OCI-LY1 (cell line): ENCODE measurements around the gene CEP112.

Experiments used
- H2AFZ ChIP-seq: fragments of 200-600 bp; sonication (generic), shearing (Covaris generic); 2 replicates; pipeline ENCODE4 v1.6.0; 2014; ENCODE audit warnings: antibody characterized with exemption, mild to moderate bottlenecking, low read length
- H3F3A ChIP-seq: fragments of 200-600 bp; sonication (generic), shearing (Covaris generic); 2 replicates; pipeline ENCODE4 v1.6.0; 2014; ENCODE audit warnings: mild to moderate bottlenecking, antibody characterized with exemption, low read length, moderate library complexity; ENCODE audit not compliant: insufficient read depth
- H3K27ac ChIP-seq: fragments of 200-600 bp; sonication (generic); 2 replicates; pipeline ENCODE4 v1.5.1; 2014; ENCODE audit warnings: low read length, mixed run types, mild to moderate bottlenecking, low read depth; ENCODE audit not compliant: poor library complexity, severe bottlenecking
- H3K27me3 ChIP-seq: fragments of 200-600 bp; sonication (generic); 2 replicates; pipeline ENCODE4 v1.6.0; 2014; ENCODE audit warnings: antibody characterized with exemption, mild to moderate bottlenecking, low read length, moderate library complexity; ENCODE audit not compliant: insufficient read depth
- H3K36me3 ChIP-seq: fragments of 200-600 bp; sonication (generic); 2 replicates; pipeline ENCODE4 v1.6.1; 2014; ENCODE audit warnings: mild to moderate bottlenecking, antibody characterized with exemption, low read length, moderate library complexity, mixed read lengths; ENCODE audit not compliant: insufficient read depth
- H3K4me1 ChIP-seq: fragments of 200-600 bp; sonication (generic); 2 replicates; pipeline ENCODE4 v1.5.1; 2014; ENCODE audit warnings: mild to moderate bottlenecking, low read length, moderate library complexity; ENCODE audit not compliant: insufficient read depth, severe bottlenecking
- H3K4me2 ChIP-seq: fragments of 200-600 bp; sonication (generic), shearing (Covaris generic); 2 replicates; pipeline ENCODE4 v1.6.1; 2014; ENCODE audit warnings: low read length
- H3K4me3 ChIP-seq: fragments of 200-600 bp; sonication (generic); 2 replicates; pipeline ENCODE4 v1.5.1; 2014; ENCODE audit warnings: low read length, low read depth, mild to moderate bottlenecking, mixed read lengths; ENCODE audit not compliant: poor library complexity, severe bottlenecking
- H3K79me2 ChIP-seq: fragments of 200-600 bp; shearing (Covaris generic); 2 replicates; pipeline ENCODE4 v1.6.1; 2016; ENCODE audit warnings: mixed run types, low read length, mixed read lengths; ENCODE audit not compliant: insufficient read depth
- H3K9ac ChIP-seq: fragments of 200-600 bp; sonication (generic), shearing (Covaris generic); 2 replicates; pipeline ENCODE4 v1.6.1; 2014; ENCODE audit warnings: mild to moderate bottlenecking, low read length, mixed read lengths
- H3K9me2 ChIP-seq: fragments of 200-600 bp; sonication (generic), shearing (Covaris generic); 2 replicates; pipeline ENCODE4 v1.6.1; 2014; ENCODE audit warnings: low read depth, mild to moderate bottlenecking, low read length, mixed read lengths
- H3K9me3 ChIP-seq: fragments of 200-600 bp; shearing (Covaris generic); 2 replicates; pipeline ENCODE4 v1.6.1; 2014; ENCODE audit warnings: low read length, mixed read lengths
- H4K20me1 ChIP-seq: fragments of 200-600 bp; sonication (generic), shearing (Covaris generic); 2 replicates; pipeline ENCODE4 v1.6.0; 2016; ENCODE audit warnings: mild to moderate bottlenecking, low read length; ENCODE audit not compliant: insufficient read depth
- CTCF ChIP-seq: fragments of 200-600 bp; sonication (generic), shearing (Covaris generic); IDR thresholded peaks from 2 replicates; pipeline ENCODE4 v1.5.1; 2017; ENCODE audit warnings: mild to moderate bottlenecking, antibody characterized with exemption, low read length, moderate library complexity, mixed read lengths
- EZH2 ChIP-seq: fragments of 200-600 bp; sonication (generic), shearing (Covaris generic); IDR thresholded peaks from 2 replicates; pipeline ENCODE4 v1.8.0; 2017; ENCODE audit warnings: borderline replicate concordance, mixed run types, mild to moderate bottlenecking, antibody characterized with exemption, low read length, moderate library complexity, mixed read lengths

Gene CEP112

GRCh38 chr17:65711671-65712276 is 480.2 kb downstream of the CEP112 start:
- Histone ChIP-seq H2AFZ (no peak overlapping the region), H3K79me2 (no peaks in the 10 kb centered on the region), H4K20me1 (no peaks in the 10 kb centered on the region), H3K9ac (no peak overlapping the region), H3K27ac (no peak overlapping the region), H3K4me1 (no peaks in the 10 kb centered on the region), H3K27me3 (no peaks in the 10 kb centered on the region), H3K36me3 (no peaks in the 10 kb centered on the region), H3K9me2 (no peaks in the 10 kb centered on the region), H3K4me2 (no peak overlapping the region), H3F3A (no peaks in the 10 kb centered on the region), H3K4me3 (no peak overlapping the region), H3K9me3 (no peaks in the 10 kb centered on the region)
- TF ChIP-seq CTCF (no peak), EZH2 (no peak)

GRCh38 chr17:65707780-65708179 is 484.2 kb downstream of the CEP112 start:
- Histone ChIP-seq H3K9me2 (no peaks in the 10 kb centered on the region), H3K79me2 (no peaks in the 10 kb centered on the region), H3K4me2 (no peak overlapping the region), H3K4me3 (no peak overlapping the region), H3K9me3 (no peaks in the 10 kb centered on the region), H3K36me3 (no peaks in the 10 kb centered on the region), H3K27me3 (no peaks in the 10 kb centered on the region), H3K9ac (no peak overlapping the region), H3K27ac (no peak overlapping the region), H3K4me1 (no peaks in the 10 kb centered on the region), H3F3A (no peaks in the 10 kb centered on the region), H2AFZ (no peak overlapping the region), H4K20me1 (no peaks in the 10 kb centered on the region)
- TF ChIP-seq CTCF, result no peak
- TF ChIP-seq EZH2, result no peak

GRCh38 chr17:65704731-65705130 is 487.2 kb downstream of the CEP112 start:
- Histone ChIP-seq H4K20me1 (no peaks in the 10 kb centered on the region), H3K9ac (no peak overlapping the region), H3K79me2 (no peaks in the 10 kb centered on the region), H3K9me3 (no peaks in the 10 kb centered on the region), H3K4me1 (no peaks in the 10 kb centered on the region), H3K4me3 (no peak overlapping the region), H3K27me3 (0 out of 2 replicates have a peak, but pooled peaks cover 5% of the 10 kb centered on the region), H3F3A (no peaks in the 10 kb centered on the region), H3K9me2 (no peaks in the 10 kb centered on the region), H3K36me3 (no peaks in the 10 kb centered on the region), H2AFZ (no peak overlapping the region), H3K4me2 (no peak overlapping the region), H3K27ac (no peak overlapping the region)
- no peak for TF ChIP-seq CTCF
- TF ChIP-seq EZH2, result no peak
